Measurements from ENCODE around the gene ACOT7. TPM values are rescaled to one million over a fixed set of nuclear protein-coding genes. Genes with fewer than 3 reads are reported as not detected.

Gene ACOT7
- total and polyA plus RNA-seq, 2 of the 13 experiments (the other 11 are each of a cell fraction or from before 2014, with no cell fraction given), result 33.0 to 55.8 TPM

DNA sequence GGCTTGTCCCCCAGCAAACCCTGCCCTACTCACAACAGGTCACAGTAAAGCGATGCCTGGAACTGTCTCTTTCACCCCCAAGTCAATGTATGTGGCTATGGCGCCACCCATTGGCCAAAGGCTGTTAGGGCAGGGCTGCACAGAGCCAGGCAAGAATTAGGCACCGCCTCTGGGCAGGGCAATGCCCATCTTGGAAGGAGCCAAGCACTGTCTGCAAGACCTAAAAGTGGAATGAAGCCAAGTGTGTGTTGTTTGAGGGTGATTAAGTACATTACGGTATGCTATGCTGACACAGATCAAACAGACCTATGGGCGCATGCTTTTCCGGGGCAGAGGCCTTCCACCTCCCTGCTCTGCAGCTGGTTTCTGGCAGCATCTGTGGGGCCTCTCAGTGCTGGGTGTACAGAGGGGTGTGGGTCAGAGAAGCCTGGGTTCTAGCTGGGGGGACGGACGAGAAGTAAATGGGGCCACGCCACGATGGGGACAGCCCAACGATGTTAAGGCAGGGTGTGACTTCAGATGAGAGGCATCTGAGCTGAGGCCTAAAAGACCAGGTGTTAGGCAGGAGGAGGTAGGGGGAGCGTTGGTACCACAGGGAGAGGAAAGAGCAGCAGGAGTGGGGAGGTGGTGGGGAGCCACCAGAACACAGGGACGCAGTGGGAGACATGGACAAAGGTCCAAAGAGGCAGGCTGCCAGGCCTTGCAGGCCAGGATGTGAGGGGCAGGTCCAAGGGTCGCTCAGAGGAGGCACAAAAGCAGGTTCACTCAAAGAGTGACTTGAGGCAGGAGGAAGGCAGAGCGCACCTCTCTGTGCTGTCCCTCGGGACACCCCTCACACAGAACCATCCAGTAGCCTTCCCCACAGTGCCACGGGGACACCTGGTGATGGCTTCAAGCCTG, 49.8 kb downstream of the ACOT7 start (continued):
- TF ChIP-seq, protein P1, sequence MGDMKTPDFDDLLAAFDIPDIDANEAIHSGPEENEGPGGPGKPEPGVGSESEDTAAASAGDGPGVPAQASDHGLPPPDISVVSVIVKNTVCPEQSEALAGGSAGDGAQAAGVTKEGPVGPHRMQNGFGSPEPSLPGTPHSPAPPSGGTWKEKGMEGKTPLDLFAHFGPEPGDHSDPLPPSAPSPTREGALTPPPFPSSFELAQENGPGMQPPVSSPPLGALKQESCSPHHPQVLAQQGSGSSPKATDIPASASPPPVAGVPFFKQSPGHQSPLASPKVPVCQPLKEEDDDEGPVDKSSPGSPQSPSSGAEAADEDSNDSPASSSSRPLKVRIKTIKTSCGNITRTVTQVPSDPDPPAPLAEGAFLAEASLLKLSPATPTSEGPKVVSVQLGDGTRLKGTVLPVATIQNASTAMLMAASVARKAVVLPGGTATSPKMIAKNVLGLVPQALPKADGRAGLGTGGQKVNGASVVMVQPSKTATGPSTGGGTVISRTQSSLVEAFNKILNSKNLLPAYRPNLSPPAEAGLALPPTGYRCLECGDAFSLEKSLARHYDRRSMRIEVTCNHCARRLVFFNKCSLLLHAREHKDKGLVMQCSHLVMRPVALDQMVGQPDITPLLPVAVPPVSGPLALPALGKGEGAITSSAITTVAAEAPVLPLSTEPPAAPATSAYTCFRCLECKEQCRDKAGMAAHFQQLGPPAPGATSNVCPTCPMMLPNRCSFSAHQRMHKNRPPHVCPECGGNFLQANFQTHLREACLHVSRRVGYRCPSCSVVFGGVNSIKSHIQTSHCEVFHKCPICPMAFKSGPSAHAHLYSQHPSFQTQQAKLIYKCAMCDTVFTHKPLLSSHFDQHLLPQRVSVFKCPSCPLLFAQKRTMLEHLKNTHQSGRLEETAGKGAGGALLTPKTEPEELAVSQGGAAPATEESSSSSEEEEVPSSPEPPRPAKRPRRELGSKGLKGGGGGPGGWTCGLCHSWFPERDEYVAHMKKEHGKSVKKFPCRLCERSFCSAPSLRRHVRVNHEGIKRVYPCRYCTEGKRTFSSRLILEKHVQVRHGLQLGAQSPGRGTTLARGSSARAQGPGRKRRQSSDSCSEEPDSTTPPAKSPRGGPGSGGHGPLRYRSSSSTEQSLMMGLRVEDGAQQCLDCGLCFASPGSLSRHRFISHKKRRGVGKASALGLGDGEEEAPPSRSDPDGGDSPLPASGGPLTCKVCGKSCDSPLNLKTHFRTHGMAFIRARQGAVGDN (CRISPR knock-in tag; IDR thresholded peaks at IDR 0.05), result peak; percentile 66
- TF ChIP-seq, protein P2, sequence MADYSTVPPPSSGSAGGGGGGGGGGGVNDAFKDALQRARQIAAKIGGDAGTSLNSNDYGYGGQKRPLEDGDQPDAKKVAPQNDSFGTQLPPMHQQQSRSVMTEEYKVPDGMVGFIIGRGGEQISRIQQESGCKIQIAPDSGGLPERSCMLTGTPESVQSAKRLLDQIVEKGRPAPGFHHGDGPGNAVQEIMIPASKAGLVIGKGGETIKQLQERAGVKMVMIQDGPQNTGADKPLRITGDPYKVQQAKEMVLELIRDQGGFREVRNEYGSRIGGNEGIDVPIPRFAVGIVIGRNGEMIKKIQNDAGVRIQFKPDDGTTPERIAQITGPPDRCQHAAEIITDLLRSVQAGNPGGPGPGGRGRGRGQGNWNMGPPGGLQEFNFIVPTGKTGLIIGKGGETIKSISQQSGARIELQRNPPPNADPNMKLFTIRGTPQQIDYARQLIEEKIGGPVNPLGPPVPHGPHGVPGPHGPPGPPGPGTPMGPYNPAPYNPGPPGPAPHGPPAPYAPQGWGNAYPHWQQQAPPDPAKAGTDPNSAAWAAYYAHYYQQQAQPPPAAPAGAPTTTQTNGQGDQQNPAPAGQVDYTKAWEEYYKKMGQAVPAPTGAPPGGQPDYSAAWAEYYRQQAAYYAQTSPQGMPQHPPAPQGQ (CRISPR knock-in tag; IDR thresholded peaks at IDR 0.05; ENCODE audit: borderline replicate concordance), result no peak
- TF ChIP-seq RARA (CRISPR knock-in tag; IDR thresholded peaks at IDR 0.05), result no peak
- TF ChIP-seq SOX13 (IDR thresholded peaks at IDR 0.05), result no peak
- no peak for TF ChIP-seq SOX13 (CRISPR knock-in tag; conservative IDR thresholded peaks at IDR 0.05 in 1 of 2, IDR thresholded peaks at IDR 0.05 in 1 of 2)
- no peak for TF ChIP-seq ZNF101 (CRISPR knock-in tag; IDR thresholded peaks at IDR 0.05; ENCODE audit: borderline replicate concordance, low read depth)
- no peak for TF ChIP-seq ZFP62 (CRISPR knock-in tag; IDR thresholded peaks at IDR 0.05)
- no peak for TF ChIP-seq ZNF75D (CRISPR knock-in tag; IDR thresholded peaks at IDR 0.05; ENCODE audit: borderline replicate concordance)
- TF ChIP-seq, protein P3, sequence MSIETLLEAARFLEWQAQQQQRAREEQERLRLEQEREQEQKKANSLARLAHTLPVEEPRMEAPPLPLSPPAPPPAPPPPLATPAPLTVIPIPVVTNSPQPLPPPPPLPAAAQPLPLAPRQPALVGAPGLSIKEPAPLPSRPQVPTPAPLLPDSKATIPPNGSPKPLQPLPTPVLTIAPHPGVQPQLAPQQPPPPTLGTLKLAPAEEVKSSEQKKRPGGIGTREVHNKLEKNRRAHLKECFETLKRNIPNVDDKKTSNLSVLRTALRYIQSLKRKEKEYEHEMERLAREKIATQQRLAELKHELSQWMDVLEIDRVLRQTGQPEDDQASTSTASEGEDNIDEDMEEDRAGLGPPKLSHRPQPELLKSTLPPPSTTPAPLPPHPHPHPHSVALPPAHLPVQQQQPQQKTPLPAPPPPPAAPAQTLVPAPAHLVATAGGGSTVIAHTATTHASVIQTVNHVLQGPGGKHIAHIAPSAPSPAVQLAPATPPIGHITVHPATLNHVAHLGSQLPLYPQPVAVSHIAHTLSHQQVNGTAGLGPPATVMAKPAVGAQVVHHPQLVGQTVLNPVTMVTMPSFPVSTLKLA (IDR thresholded peaks at IDR 0.05), result no peak
- TF ChIP-seq ZFP37 (CRISPR knock-in tag; IDR thresholded peaks at IDR 0.05; ENCODE audit: borderline replicate concordance), result no peak
- peak; percentile 62; the same call in 1 of the 2 replicates for TF ChIP-seq MIER2 (CRISPR knock-in tag; IDR thresholded peaks at IDR 0.05)
- TF ChIP-seq ZC3H13 (CRISPR knock-in tag; IDR thresholded peaks at IDR 0.05), result no peak
- no peak; the same call in 1 of the 2 replicates for TF ChIP-seq HDAC2 (CRISPR knock-in tag; IDR thresholded peaks at IDR 0.05)
- TF ChIP-seq, protein P4, sequence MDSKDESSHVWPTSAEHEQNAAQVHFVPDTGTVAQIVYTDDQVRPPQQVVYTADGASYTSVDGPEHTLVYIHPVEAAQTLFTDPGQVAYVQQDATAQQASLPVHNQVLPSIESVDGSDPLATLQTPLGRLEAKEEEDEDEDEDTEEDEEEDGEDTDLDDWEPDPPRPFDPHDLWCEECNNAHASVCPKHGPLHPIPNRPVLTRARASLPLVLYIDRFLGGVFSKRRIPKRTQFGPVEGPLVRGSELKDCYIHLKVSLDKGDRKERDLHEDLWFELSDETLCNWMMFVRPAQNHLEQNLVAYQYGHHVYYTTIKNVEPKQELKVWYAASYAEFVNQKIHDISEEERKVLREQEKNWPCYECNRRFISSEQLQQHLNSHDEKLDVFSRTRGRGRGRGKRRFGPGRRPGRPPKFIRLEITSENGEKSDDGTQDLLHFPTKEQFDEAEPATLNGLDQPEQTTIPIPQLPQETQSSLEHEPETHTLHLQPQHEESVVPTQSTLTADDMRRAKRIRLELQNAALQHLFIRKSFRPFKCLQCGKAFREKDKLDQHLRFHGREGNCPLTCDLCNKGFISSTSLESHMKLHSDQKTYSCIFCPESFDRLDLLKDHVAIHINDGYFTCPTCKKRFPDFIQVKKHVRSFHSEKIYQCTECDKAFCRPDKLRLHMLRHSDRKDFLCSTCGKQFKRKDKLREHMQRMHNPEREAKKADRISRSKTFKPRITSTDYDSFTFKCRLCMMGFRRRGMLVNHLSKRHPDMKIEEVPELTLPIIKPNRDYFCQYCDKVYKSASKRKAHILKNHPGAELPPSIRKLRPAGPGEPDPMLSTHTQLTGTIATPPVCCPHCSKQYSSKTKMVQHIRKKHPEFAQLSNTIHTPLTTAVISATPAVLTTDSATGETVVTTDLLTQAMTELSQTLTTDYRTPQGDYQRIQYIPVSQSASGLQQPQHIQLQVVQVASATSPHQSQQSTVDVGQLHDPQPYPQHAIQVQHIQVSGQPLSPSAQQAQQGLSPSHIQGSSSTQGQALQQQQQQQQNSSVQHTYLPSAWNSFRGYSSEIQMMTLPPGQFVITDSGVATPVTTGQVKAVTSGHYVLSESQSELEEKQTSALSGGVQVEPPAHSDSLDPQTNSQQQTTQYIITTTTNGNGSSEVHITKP (CRISPR knock-in tag; IDR thresholded peaks at IDR 0.05; ENCODE audit: low read depth), result no peak
- no peak for TF ChIP-seq BRCA1 (CRISPR knock-in tag; IDR thresholded peaks at IDR 0.05)
- TF ChIP-seq ZIK1 (CRISPR knock-in tag; IDR thresholded peaks at IDR 0.05; ENCODE audit: borderline replicate concordance, low read depth), result 0 out of 2 replicates have a peak, but pooled peaks have one; percentile 4
- no peak for TF ChIP-seq SMARCC2 (IDR thresholded peaks at IDR 0.05)
- no peak for TF ChIP-seq HMG20A (CRISPR knock-in tag; IDR thresholded peaks at IDR 0.05; ENCODE audit: borderline replicate concordance)

All from HepG2 (cell line).